ENCODE data around the gene MACROD2.

DNA sequence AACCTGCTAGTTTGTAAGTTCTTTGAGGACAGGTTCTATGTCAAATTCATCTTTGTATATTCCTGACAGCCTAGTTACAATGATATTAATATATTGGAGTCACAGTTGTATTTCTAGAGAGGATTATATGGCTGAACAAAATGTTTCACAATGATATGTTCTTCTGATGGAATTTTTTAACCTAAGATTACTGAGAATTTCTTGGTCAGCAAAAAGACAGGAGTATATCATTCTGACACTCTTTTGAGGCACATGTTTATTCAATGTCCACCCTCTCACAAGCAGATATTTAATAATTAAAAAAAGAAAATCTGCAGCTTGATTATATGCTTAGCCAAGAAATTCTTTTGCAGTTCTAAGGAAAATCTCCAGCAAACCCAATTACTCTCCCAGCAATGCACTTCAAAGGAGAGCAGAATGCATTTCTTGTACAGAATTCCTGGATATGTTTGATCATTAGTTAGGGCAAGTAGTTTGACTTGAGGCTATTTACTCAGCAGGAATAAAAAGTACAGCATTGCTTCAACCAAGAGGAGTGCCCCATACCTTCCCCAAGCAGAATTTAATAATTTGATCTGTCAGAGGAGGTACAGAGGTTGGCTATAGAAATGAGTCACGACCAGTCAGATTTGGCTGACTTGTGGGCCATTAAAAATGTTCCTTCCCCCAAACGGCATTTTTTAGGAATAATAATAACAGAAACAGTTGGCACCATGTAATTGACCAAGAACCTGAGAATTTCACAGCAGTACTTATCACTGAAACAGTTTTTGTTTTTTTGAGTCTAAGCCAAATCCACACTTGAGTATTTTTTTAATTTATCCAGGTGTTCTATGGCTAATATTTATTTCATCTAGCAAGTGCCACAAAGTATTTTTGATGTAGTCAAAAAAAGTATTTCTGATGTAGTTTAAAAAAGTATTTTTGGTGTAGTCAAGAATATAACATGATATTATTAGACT lies 850.2 kb downstream of the MACROD2 start:
- TF ChIP-seq, protein P1, sequence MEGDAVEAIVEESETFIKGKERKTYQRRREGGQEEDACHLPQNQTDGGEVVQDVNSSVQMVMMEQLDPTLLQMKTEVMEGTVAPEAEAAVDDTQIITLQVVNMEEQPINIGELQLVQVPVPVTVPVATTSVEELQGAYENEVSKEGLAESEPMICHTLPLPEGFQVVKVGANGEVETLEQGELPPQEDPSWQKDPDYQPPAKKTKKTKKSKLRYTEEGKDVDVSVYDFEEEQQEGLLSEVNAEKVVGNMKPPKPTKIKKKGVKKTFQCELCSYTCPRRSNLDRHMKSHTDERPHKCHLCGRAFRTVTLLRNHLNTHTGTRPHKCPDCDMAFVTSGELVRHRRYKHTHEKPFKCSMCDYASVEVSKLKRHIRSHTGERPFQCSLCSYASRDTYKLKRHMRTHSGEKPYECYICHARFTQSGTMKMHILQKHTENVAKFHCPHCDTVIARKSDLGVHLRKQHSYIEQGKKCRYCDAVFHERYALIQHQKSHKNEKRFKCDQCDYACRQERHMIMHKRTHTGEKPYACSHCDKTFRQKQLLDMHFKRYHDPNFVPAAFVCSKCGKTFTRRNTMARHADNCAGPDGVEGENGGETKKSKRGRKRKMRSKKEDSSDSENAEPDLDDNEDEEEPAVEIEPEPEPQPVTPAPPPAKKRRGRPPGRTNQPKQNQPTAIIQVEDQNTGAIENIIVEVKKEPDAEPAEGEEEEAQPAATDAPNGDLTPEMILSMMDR (IDR thresholded peaks at IDR 0.05), result no peak
- TF ChIP-seq EP300 (IDR thresholded peaks at IDR 0.05), result no peak
- no peak for TF ChIP-seq POLR2AphosphoS5 (IDR thresholded peaks at IDR 0.05)
